ENCODE measurements around the gene SYTL2.

DNA sequence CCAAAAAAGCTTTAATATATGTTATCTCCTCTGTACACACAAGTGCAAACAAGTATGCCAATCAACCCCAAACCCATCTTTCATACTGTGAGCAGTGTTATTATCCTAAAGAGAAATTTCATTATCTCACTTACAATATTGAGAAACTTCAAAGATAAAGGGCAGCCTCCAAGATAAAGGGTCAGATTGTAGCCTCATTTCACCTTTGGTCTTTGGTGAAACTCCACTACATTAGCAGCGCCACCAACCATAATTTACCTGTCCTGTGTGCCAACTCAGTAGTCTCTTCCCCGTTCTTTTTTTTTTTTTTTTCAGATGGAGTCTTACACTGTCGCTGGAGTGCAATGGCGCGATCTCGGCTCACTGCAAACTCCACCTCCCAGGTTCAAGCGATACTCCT lies 9.4 kb downstream of the SYTL2 start:
- TF ChIP-seq, protein P1, sequence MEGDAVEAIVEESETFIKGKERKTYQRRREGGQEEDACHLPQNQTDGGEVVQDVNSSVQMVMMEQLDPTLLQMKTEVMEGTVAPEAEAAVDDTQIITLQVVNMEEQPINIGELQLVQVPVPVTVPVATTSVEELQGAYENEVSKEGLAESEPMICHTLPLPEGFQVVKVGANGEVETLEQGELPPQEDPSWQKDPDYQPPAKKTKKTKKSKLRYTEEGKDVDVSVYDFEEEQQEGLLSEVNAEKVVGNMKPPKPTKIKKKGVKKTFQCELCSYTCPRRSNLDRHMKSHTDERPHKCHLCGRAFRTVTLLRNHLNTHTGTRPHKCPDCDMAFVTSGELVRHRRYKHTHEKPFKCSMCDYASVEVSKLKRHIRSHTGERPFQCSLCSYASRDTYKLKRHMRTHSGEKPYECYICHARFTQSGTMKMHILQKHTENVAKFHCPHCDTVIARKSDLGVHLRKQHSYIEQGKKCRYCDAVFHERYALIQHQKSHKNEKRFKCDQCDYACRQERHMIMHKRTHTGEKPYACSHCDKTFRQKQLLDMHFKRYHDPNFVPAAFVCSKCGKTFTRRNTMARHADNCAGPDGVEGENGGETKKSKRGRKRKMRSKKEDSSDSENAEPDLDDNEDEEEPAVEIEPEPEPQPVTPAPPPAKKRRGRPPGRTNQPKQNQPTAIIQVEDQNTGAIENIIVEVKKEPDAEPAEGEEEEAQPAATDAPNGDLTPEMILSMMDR (IDR thresholded peaks at IDR 0.05) = no peak
- no peak for TF ChIP-seq EP300 (IDR thresholded peaks at IDR 0.05)

Data from ovary (tissue), 3 donors.